ENCODE data around the gene PBOV1.

PBOV1 gene

GRCh38 chr6:138230221-138230620 is 11.9 kb upstream of the PBOV1 start:
- no peak for TF ChIP-seq CTCF (IDR thresholded peaks at IDR 0.05; ENCODE audit: low read depth, low read length)
- H3K4me3 ChIP-seq (ENCODE audit: low read depth, low read length): no peak overlapping the region

DNA sequence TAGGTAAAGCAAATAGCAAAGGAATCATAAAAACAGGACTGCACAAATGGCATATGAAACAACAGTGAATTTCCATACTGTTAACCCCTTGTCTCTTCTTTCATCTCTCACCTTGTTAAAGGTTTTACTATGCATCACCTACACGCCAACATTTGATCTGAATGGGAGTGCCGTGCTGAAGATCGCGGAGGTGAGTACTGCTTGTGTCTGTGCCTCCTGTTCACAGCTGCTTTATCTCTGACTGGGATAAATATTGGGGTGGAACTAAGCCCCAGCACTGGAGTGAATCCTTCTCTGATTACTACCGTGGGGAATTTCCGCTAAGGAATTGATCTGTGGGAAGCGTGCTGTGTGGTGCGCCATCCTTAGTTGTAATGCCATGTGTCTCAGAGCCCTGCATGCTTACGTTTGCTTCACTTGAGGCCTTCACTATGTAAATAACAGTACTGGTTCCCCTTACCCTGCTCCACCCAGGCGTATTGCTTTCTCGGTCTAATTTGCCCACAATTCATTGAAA is 11.4 kb upstream of the PBOV1 start:
- no peak overlapping the region for H3K4me3 ChIP-seq (ENCODE audit: low read depth, low read length)
- TF ChIP-seq CTCF (IDR thresholded peaks at IDR 0.05; ENCODE audit: low read depth, low read length): no peak

DNA sequence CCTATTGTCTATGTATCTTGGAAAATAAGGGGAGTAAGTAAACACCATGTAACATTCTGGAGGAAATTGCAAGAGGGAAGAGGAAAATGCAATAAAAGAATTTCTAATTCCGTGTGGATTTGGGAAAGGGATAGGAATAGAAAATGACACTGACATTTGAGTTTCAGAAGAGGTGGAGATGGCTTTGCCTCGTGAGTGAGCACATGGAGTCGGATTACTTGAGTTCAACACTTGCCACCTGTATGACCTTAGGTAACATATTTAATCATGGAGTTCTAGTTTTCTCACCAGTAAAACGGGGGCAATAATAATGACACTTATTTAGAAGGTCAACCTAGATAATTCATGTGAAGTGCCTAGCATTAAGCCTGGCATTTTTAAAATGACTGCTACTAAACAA is 10.8 kb upstream of the PBOV1 start:
- no peak overlapping the region for H3K4me3 ChIP-seq (ENCODE audit: low read depth, low read length)
- TF ChIP-seq CTCF (IDR thresholded peaks at IDR 0.05; ENCODE audit: low read depth, low read length): no peak

DNA sequence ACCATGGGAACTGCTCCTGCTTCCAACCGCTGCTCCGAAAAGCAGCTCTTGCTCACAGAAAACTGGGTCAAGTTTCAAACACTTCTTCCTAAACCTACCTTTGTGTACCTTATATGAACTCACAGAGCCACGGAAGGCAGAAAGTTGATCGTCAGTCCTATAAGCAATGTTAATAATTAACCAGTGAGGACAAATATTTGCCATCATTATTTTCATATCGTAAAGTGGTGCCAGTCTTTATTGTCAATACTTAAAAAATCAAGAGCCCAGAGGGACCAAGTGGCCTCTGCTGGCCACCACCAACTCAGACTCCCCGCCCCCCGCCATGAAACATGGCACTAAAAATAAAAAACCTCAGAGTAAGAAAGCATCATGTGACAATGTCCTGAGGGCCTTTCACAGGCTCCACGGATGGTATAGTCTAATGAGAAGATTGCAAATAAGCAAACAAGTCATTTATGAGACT is 9.1 kb upstream of the PBOV1 start:
- no peak for TF ChIP-seq CTCF (IDR thresholded peaks at IDR 0.05; ENCODE audit: low read depth, low read length)
- no peak overlapping the region for H3K4me3 ChIP-seq (ENCODE audit: low read depth, low read length)

DNA sequence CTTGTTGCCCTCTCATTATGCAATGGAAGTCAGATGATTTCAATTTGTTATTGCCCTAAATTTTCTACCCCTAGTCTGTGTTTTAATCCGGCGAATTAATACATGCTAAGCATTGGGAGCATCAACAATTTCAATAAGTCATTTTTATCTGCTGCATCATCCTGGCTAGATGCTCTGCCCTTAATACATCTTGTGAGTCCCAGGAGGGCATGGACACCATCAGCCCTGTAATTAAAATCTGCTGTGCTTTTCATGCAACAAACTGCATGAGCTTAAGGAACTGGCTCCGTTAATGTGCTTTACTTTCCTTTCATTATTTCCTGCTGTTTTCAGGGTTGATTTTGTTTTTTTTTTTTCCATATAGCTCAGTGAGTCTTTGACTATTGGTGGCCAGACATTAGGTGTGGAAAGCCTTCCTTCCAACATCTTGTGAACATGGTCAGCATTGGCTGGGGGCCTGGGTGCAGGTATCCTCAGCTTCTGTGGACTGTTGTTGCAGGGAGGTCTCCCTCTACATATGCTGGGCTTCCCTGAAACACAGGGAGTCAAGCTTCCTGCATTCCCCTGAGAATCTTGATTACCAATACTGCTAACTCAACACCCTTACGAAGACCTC is 8.5 kb upstream of the PBOV1 start:
- no peak overlapping the region for H3K4me3 ChIP-seq (ENCODE audit: low read depth, low read length)

DNA sequence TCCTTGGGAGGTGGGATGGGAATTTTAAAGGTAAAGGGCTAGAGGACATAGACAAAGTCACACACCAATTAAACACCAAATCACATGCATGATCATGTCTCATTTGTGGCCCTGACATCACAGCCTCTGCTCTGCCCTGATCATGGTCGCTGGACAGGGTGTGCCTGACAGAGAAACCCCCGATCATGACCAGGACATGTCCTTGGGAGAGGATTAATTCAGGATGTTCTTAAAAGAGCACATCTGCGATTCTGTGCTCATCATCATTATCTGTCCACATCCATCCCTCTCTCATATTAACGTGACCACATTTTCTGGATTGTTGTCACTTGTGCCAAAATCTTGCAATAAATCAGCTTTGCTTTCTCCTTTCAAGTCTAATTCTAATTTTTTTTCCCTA is 7.7 kb upstream of the PBOV1 start:
- TF ChIP-seq CTCF (IDR thresholded peaks at IDR 0.05; ENCODE audit: low read depth, low read length): no peak
- no peak overlapping the region for H3K4me3 ChIP-seq (ENCODE audit: low read depth, low read length)

More for the DNA sequence above, 8.5 kb upstream of the PBOV1 start:
- TF ChIP-seq CTCF (IDR thresholded peaks at IDR 0.05; ENCODE audit: low read depth, low read length): no peak

GRCh38 chr6:138222901-138223546 is 4.7 kb upstream of the PBOV1 start:
- no peak overlapping the region for H3K4me3 ChIP-seq (ENCODE audit: low read depth, low read length)
- no peak for TF ChIP-seq CTCF (IDR thresholded peaks at IDR 0.05; ENCODE audit: low read depth, low read length)
